Suprapubic skin (tissue), 4 donors: ENCODE data around the gene STXBP4. TPM values are rescaled to one million over a fixed set of nuclear protein-coding genes. Genes with fewer than 3 reads are reported as not detected.

Source experiments
- DNase-seq, 2 donors: peaks; one replicate each; pipeline ENCODE4 v3.0.0-alpha.2; 2019; ENCODE audit warnings: low spot score in 2 of 2
- H3K27ac ChIP-seq: fragments of 200-600 bp; sonication (generic); one replicate; pipeline ENCODE4 v1.5.1; 2019
- H3K27me3 ChIP-seq: fragments of 200-600 bp; sonication (generic); one replicate; pipeline ENCODE4 v1.5.1; 2019
- H3K36me3 ChIP-seq: fragments of 200-600 bp; sonication (generic); one replicate; pipeline ENCODE4 v1.5.1; 2019
- H3K4me1 ChIP-seq: fragments of 200-600 bp; sonication (generic); one replicate; pipeline ENCODE4 v1.5.1; 2019
- H3K4me3 ChIP-seq: fragments of 200-600 bp; sonication (generic); one replicate; pipeline ENCODE4 v1.5.1; 2019; ENCODE audit warnings: mild to moderate bottlenecking
- H3K9me3 ChIP-seq: fragments of 200-600 bp; sonication (generic); one replicate; pipeline ENCODE4 v1.5.1; 2019
- EP300 ChIP-seq: sonication (generic); formaldehyde crosslinking; IDR thresholded peaks from one replicate; pipeline ENCODE4 v1.6.1; 2017; ENCODE audit warnings: antibody characterized with exemption
- POLR2A ChIP-seq, 2 donors: fragments of 450-650 bp; IDR thresholded peaks; one replicate each; pipeline ENCODE4 v1.6.1; 2017; ENCODE audit warnings: antibody characterized with exemption in 2 of 2, mild to moderate bottlenecking in 2 of 2, moderate library complexity in 2 of 2
- POLR2AphosphoS5 ChIP-seq, 3 donors: sonication (generic); formaldehyde crosslinking; IDR thresholded peaks; one replicate each; pipeline ENCODE4 v1.6.1; 2017; ENCODE audit warnings: antibody characterized with exemption in 3 of 3
- WGBS: methylation state at CpG from one replicate; pipeline ENCODE4 v1.1.5; 2018; 5-methylcytosine and 5-hydroxymethylcytosine counted together
- total RNA-seq, 4 donors: library from RNA; depleted of rRNA; stranded (reverse); fragments of >200 nt; gene quantifications; one replicate each; pipeline ENCODE4 v1.1.0, GENCODE V29; 2016
- TF ChIP-seq, protein P1 (sequence below), 2 donors: fragments of 200-600 bp in 1 of 2; fragments of 450-650 bp in 1 of 2; sonication (generic) in 1 of 2; IDR thresholded peaks; one replicate each; pipeline ENCODE4 v1.5.1; 2016 to 2019; ENCODE audit warnings: antibody characterized with exemption in 2 of 2, mild to moderate bottlenecking in 1 of 2, moderate library complexity in 1 of 2

STXBP4 gene
- total RNA-seq, 4 donors from 2014 or later, result 1.6 to 29.4 (median 7.4) TPM

- DNase-seq, result no peak
- no peak overlapping the region for H3K27ac ChIP-seq
- no peak for TF ChIP-seq EP300
- TF ChIP-seq, protein P1, sequence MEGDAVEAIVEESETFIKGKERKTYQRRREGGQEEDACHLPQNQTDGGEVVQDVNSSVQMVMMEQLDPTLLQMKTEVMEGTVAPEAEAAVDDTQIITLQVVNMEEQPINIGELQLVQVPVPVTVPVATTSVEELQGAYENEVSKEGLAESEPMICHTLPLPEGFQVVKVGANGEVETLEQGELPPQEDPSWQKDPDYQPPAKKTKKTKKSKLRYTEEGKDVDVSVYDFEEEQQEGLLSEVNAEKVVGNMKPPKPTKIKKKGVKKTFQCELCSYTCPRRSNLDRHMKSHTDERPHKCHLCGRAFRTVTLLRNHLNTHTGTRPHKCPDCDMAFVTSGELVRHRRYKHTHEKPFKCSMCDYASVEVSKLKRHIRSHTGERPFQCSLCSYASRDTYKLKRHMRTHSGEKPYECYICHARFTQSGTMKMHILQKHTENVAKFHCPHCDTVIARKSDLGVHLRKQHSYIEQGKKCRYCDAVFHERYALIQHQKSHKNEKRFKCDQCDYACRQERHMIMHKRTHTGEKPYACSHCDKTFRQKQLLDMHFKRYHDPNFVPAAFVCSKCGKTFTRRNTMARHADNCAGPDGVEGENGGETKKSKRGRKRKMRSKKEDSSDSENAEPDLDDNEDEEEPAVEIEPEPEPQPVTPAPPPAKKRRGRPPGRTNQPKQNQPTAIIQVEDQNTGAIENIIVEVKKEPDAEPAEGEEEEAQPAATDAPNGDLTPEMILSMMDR (IDR thresholded peaks at IDR 0.05), result no peak
- TF ChIP-seq POLR2AphosphoS5 (IDR thresholded peaks at IDR 0.05), result no peak
- no peak for TF ChIP-seq POLR2A (IDR thresholded peaks at IDR 0.05)
- peaks cover 7% of the 10 kb centered on the region for H3K36me3 ChIP-seq
- H3K4me1 ChIP-seq, result no peaks in the 10 kb centered on the region
- H3K9me3 ChIP-seq, result no peaks in the 10 kb centered on the region
- no peaks in the 10 kb centered on the region for H3K27me3 ChIP-seq
- 87% methylated on average over 1 of the region's 1 CpG for WGBS
- H3K4me3 ChIP-seq, result no peak overlapping the region
Observed at GRCh38 chr17:54996441-54996840, 27.9 kb downstream of the STXBP4 start.

GRCh38 chr17:55002458-55002857 is 33.9 kb downstream of the STXBP4 start:
- no peaks in the 10 kb centered on the region for H3K9me3 ChIP-seq
- no peaks in the 10 kb centered on the region for H3K4me1 ChIP-seq
- H3K4me3 ChIP-seq, result no peak overlapping the region
- H3K27ac ChIP-seq, result no peak overlapping the region
- no peak for DNase-seq
- H3K27me3 ChIP-seq, result no peaks in the 10 kb centered on the region
- TF ChIP-seq, protein P1 (IDR thresholded peaks at IDR 0.05), result no peak
- no peak for TF ChIP-seq POLR2A (IDR thresholded peaks at IDR 0.05)
- H3K36me3 ChIP-seq, result peaks cover 11% of the 10 kb centered on the region

DNA sequence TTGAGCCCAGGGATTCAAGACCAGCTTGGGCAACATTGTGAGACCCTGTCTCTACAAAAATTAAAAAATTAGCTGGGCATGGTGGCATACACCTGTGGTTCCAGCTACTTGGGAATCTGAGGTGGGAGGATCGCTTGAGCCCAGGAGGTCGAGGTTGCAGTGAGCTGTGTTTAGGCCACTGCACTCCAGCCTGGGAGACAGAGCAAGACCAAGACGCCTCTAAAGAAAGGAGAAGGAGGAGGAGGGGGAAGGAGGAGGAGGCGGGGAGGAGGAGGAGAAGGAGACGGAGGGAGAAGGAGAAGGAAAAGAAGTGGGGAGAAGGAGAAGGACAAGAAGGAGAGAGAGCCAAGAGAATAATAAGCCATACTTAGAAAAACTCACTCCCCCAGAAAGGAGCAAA is 35.9 kb downstream of the STXBP4 start:
- peaks cover 11% of the 10 kb centered on the region for H3K36me3 ChIP-seq
- H3K9me3 ChIP-seq, result no peaks in the 10 kb centered on the region
- no peak overlapping the region for H3K4me3 ChIP-seq
- H3K4me1 ChIP-seq, result no peaks in the 10 kb centered on the region
- TF ChIP-seq POLR2AphosphoS5 (IDR thresholded peaks at IDR 0.05), result no peak
- TF ChIP-seq, protein P1 (IDR thresholded peaks at IDR 0.05), result no peak
- TF ChIP-seq EP300, result no peak
- TF ChIP-seq POLR2A (IDR thresholded peaks at IDR 0.05), result no peak
- 86% methylated on average over 5 of the region's 5 CpGs for WGBS
- no peak for DNase-seq
- no peaks in the 10 kb centered on the region for H3K27me3 ChIP-seq
- H3K27ac ChIP-seq, result no peak overlapping the region

- Histone ChIP-seq H3K27ac (no peak overlapping the region), H3K36me3 (peaks cover 6% of the 10 kb centered on the region), H3K27me3 (no peaks in the 10 kb centered on the region), H3K4me1 (no peaks in the 10 kb centered on the region), H3K9me3 (no peaks in the 10 kb centered on the region), H3K4me3 (no peak overlapping the region)
- 89% methylated on average over 1 of the region's 1 CpG for WGBS
- TF ChIP-seq EP300 (no peak), POLR2A (IDR thresholded peaks at IDR 0.05) (no peak), POLR2AphosphoS5 (IDR thresholded peaks at IDR 0.05) (no peak)
- TF ChIP-seq, protein P1 (IDR thresholded peaks at IDR 0.05), result no peak
- no peak for DNase-seq
Observed at GRCh38 chr17:55005520-55005919, 37.0 kb downstream of the STXBP4 start.

DNA sequence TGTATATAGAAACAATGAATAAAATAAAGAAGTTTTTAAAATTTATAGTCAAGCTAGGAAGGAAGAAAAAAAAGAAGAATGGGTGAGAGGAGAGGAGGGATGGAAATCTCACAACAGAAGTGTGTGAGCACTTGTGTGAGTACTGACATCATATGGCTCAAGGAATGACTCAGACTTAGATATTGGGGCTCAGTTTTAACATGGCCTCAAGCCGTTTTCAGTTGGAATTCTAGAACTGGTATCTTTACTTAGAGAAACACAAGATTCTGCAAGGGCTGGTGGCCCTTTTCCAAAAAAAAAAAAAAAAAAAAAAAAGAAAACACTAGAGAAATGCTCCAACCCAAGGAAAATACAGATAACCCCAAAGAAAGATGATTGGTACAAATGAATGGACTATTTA is 55.1 kb downstream of the STXBP4 start:
- Histone ChIP-seq H3K27ac (no peak overlapping the region), H3K4me3 (no peak overlapping the region), H3K4me1 (no peaks in the 10 kb centered on the region), H3K36me3 (no peaks in the 10 kb centered on the region), H3K9me3 (no peaks in the 10 kb centered on the region), H3K27me3 (no peaks in the 10 kb centered on the region)
- WGBS, result 0% methylated on average over 1 of the region's 1 CpG
- TF ChIP-seq POLR2A (IDR thresholded peaks at IDR 0.05), result no peak
- TF ChIP-seq, protein P1 (IDR thresholded peaks at IDR 0.05), result no peak
- TF ChIP-seq EP300, result no peak
- no peak for TF ChIP-seq POLR2AphosphoS5 (IDR thresholded peaks at IDR 0.05)
- no peak for DNase-seq
